ENCODE data around the gene ASPDH. TPM values are rescaled to one million over a fixed set of nuclear protein-coding genes. Genes with fewer than 3 reads are reported as not detected.

The ASPDH gene
- total RNA-seq, 3 donors from 2014 or later = not detected

- no peak overlapping the region for H3K4me3 ChIP-seq
- H3K9me3 ChIP-seq = no peaks in the 10 kb centered on the region
- DNase-seq = no peak
- H3K36me3 ChIP-seq (ENCODE audit: low read depth) = no peaks in the 10 kb centered on the region
- peaks cover 8% of the 10 kb centered on the region for H3K4me1 ChIP-seq (ENCODE audit: low read depth)
- no peak for ATAC-seq
- TF ChIP-seq CTCF (IDR thresholded peaks at IDR 0.05) = no peak
- intact Hi-C loops (cut with DNase I, micrococcal nuclease) = no loop called here
Measured at GRCh38 chr19:50553134-50553703, 39.5 kb upstream of the ASPDH start.

- no peak for TF ChIP-seq CTCF (IDR thresholded peaks at IDR 0.05)
- ATAC-seq (no peak), DNase-seq (no peak)
- peaks cover 8% of the 10 kb centered on the region for H3K4me1 ChIP-seq (ENCODE audit: low read depth)
- intact Hi-C loops (cut with DNase I, micrococcal nuclease) = no loop called here
- H3K4me3 ChIP-seq = no peak overlapping the region
- no peaks in the 10 kb centered on the region for H3K9me3 ChIP-seq
- H3K36me3 ChIP-seq (ENCODE audit: low read depth) = no peaks in the 10 kb centered on the region
Measured at GRCh38 chr19:50552540-50552939, 38.8 kb upstream of the ASPDH start.

GRCh38 chr19:50551715-50552187 lies 38.0 kb upstream of the ASPDH start:
- peaks cover 7% of the 10 kb centered on the region for H3K4me1 ChIP-seq (ENCODE audit: low read depth)
- H3K9me3 ChIP-seq = no peaks in the 10 kb centered on the region
- intact Hi-C loops (cut with DNase I, micrococcal nuclease) = no loop called here
- H3K4me3 ChIP-seq = no peak overlapping the region
- ATAC-seq (no peak), DNase-seq (no peak)
- no peaks in the 10 kb centered on the region for H3K36me3 ChIP-seq (ENCODE audit: low read depth)
- no peak for TF ChIP-seq CTCF (IDR thresholded peaks at IDR 0.05)

- Histone ChIP-seq H3K9me3 (no peaks in the 10 kb centered on the region), H3K4me3 (no peak overlapping the region), H3K4me1 (ENCODE audit: low read depth) (peaks cover 1% of the 10 kb centered on the region), H3K36me3 (ENCODE audit: low read depth) (no peaks in the 10 kb centered on the region)
- DNase-seq (no peak), ATAC-seq (no peak)
- TF ChIP-seq CTCF (IDR thresholded peaks at IDR 0.05) = no peak
- intact Hi-C loops (cut with DNase I, micrococcal nuclease) = no loop called here
Measured at GRCh38 chr19:50551034-50551714, 37.5 kb upstream of the ASPDH start.

- H3K4me3 ChIP-seq = no peak overlapping the region
- no peaks in the 10 kb centered on the region for H3K36me3 ChIP-seq (ENCODE audit: low read depth)
- DNase-seq (no peak), ATAC-seq (no peak)
- no peaks in the 10 kb centered on the region for H3K4me1 ChIP-seq (ENCODE audit: low read depth)
- no peaks in the 10 kb centered on the region for H3K9me3 ChIP-seq
- TF ChIP-seq CTCF (IDR thresholded peaks at IDR 0.05) = no peak
- intact Hi-C loops (cut with DNase I, micrococcal nuclease) = no loop called here
Measured at GRCh38 chr19:50550594-50550966, 36.9 kb upstream of the ASPDH start.
